Naive B cell (primary cell): ENCODE results near the gene OR10H1. TPM values are rescaled to one million over a fixed set of nuclear protein-coding genes. Genes with fewer than 3 reads are reported as not detected.
"Not testable (repeated sequence)": the region's sequence is repeated elsewhere in the genome, so short reads cannot be mapped to it uniquely, and the experiment has no call there.

ENCODE experiments used
- ATAC-seq, 2 donors: fragments of 150-1000 bp; cut with Tn5 transposase; 2 replicates each; pipeline ENCODE4 v1.10.0; 2021; ENCODE audit warnings: low read depth in 2 of 2, mild to moderate bottlenecking in 2 of 2, moderate library complexity in 2 of 2
- DNase-seq: peaks from one replicate; pipeline ENCODE4 v3.0.0; 2022
- H3K27ac Mint-ChIP-seq, 6 donors: one replicate each; pipeline ENCODE4 v1.8.0; 2020 to 2022; ENCODE audit warnings: mild to moderate bottlenecking in 6 of 6, mixed read lengths in 6 of 6, moderate library complexity in 5 of 6, inconsistent platforms in 2 of 6
- H3K27me3 Mint-ChIP-seq, 3 donors: one replicate each; pipeline ENCODE4 v1.8.0; 2021 to 2022; ENCODE audit warnings: mixed read lengths in 3 of 3, mild to moderate bottlenecking in 1 of 3
- H3K36me3 Mint-ChIP-seq, 2 donors: one replicate each; pipeline ENCODE4 v1.8.0; 2020 to 2022; ENCODE audit warnings: mixed read lengths in 2 of 2, inconsistent platforms in 1 of 2, mild to moderate bottlenecking in 1 of 2
- H3K4me1 Mint-ChIP-seq, 3 donors: one replicate each; pipeline ENCODE4 v1.8.0; 2020 to 2022; ENCODE audit warnings: mixed read lengths in 3 of 3, inconsistent platforms in 1 of 3, mild to moderate bottlenecking in 1 of 3, moderate library complexity in 1 of 3
- H3K4me3 Mint-ChIP-seq, 8 donors: one replicate each; pipeline ENCODE4 v1.8.0; 2020 to 2022; ENCODE audit warnings: mild to moderate bottlenecking in 8 of 8, mixed read lengths in 8 of 8, moderate library complexity in 8 of 8, inconsistent platforms in 2 of 8
- H3K9me3 Mint-ChIP-seq, 7 donors: one replicate each; pipeline ENCODE4 v1.8.0; 2020 to 2022; ENCODE audit warnings: mixed read lengths in 7 of 7, mild to moderate bottlenecking in 5 of 7, inconsistent platforms in 2 of 7, moderate library complexity in 1 of 7
- polyA plus RNA-seq, 6 donors: library from polyadenylated mRNA; unstranded; fragments of 300-500 nt; fragmentation: Illumina TruSeq; gene quantifications; one replicate each; pipeline ENCODE4 v1.2.3, GENCODE V29; 2021; ENCODE audit warnings: low read depth in 6 of 6

Gene OR10H1
- polyA plus RNA-seq, 6 donors from 2014 or later = not detected

- peak overlapping the region in 3 of 6 donors; percentile 31 to 74 (median 37) for H3K27ac Mint-ChIP-seq
- H3K4me3 Mint-ChIP-seq = peak overlapping the region in 6 of 8 donors; percentile 9 to 44 (median 20)
- no peak for ATAC-seq
- H3K4me1 Mint-ChIP-seq = peaks cover 12 to 21% (median 14%) of the 10 kb centered on the region in 3 donors
- H3K9me3 Mint-ChIP-seq = no peaks in the 10 kb centered on the region
- DNase-seq = no peak
- peaks cover 12 to 14% (median 13%) of the 10 kb centered on the region in 3 donors for H3K27me3 Mint-ChIP-seq
- H3K36me3 Mint-ChIP-seq = no peaks in the 10 kb centered on the region
These were observed 22.9 kb upstream of the OR10H1 start for GRCh38 chr19:15838351-15838750.

GRCh38 chr19:15837221-15837731 is 21.8 kb upstream of the OR10H1 start:
- Mint-ChIP-seq H3K27ac (peak overlapping the region; percentile 96 to 98 (median 98)), H3K27me3 (peaks cover 7 to 9% (median 8%) of the 10 kb centered on the region in 3 donors), H3K4me1 (peaks cover 12 to 21% (median 14%) of the 10 kb centered on the region in 3 donors), H3K9me3 (no peaks in the 10 kb centered on the region), H3K36me3 (no peaks in the 10 kb centered on the region), H3K4me3 (peak overlapping the region; percentile 93 to 98 (median 95))
- DNase-seq (no peak), ATAC-seq (peak; percentile 3)

- H3K27ac Mint-ChIP-seq = peak overlapping the region; percentile 96 to 98 (median 98)
- ATAC-seq = peak; percentile 93 to 94
- peak; percentile 96 for DNase-seq
- H3K4me3 Mint-ChIP-seq = peak overlapping the region; percentile 93 to 98 (median 95)
- H3K9me3 Mint-ChIP-seq = no peaks in the 10 kb centered on the region
- peaks cover 4 to 6% (median 5%) of the 10 kb centered on the region in 3 donors for H3K27me3 Mint-ChIP-seq
- peaks cover 12 to 21% (median 14%) of the 10 kb centered on the region in 3 donors for H3K4me1 Mint-ChIP-seq
- no peaks in the 10 kb centered on the region for H3K36me3 Mint-ChIP-seq
These were observed 21.1 kb upstream of the OR10H1 start for GRCh38 chr19:15836330-15837220.

- H3K27ac Mint-ChIP-seq = peak overlapping the region; percentile 84 to 98 (median 97)
- DNase-seq, H3K27me3 Mint-ChIP-seq, H3K36me3 Mint-ChIP-seq, H3K9me3 Mint-ChIP-seq, ATAC-seq: not testable (repeated sequence)
- peaks cover 12 to 21% (median 14%) of the 10 kb centered on the region in 3 donors for H3K4me1 Mint-ChIP-seq
- peak overlapping the region; percentile 93 to 98 (median 95) for H3K4me3 Mint-ChIP-seq
These were observed 20.3 kb upstream of the OR10H1 start for GRCh38 chr19:15835565-15836329.

- not testable (repeated sequence) for DNase-seq, H3K27ac Mint-ChIP-seq, H3K9me3 Mint-ChIP-seq, ATAC-seq, H3K4me3 Mint-ChIP-seq, H3K36me3 Mint-ChIP-seq
- H3K27me3 Mint-ChIP-seq = peaks cover 0 to 23% (median 20%) of the 10 kb centered on the region in 3 donors
- peaks cover 12 to 21% (median 14%) of the 10 kb centered on the region in 3 donors for H3K4me1 Mint-ChIP-seq
These were observed 18.8 kb upstream of the OR10H1 start for GRCh38 chr19:15834232-15834631.

- Mint-ChIP-seq H3K27ac (no peak overlapping the region), H3K27me3 (peaks cover 5 to 24% (median 20%) of the 10 kb centered on the region in 3 donors), H3K36me3 (no peaks in the 10 kb centered on the region), H3K4me3 (no peak overlapping the region), H3K4me1 (peaks cover 8 to 11% (median 8%) of the 10 kb centered on the region in 3 donors), H3K9me3 (no peaks in the 10 kb centered on the region)
- DNase-seq (no peak), ATAC-seq (no peak)
These were observed 16.2 kb upstream of the OR10H1 start for GRCh38 chr19:15831626-15832025.

GRCh38 chr19:15829786-15830185 is 14.3 kb upstream of the OR10H1 start:
- Mint-ChIP-seq H3K9me3 (no peaks in the 10 kb centered on the region), H3K4me3 (no peak overlapping the region), H3K4me1 (peaks cover 0 to 3% (median 0%) of the 10 kb centered on the region in 3 donors), H3K36me3 (no peaks in the 10 kb centered on the region), H3K27ac (peak overlapping the region in 1 of 6 donors; percentile 23), H3K27me3 (peaks cover 5 to 24% (median 20%) of the 10 kb centered on the region in 3 donors)
- ATAC-seq (no peak), DNase-seq (no peak)

- DNase-seq = no peak
- peaks cover 0 to 3% (median 0%) of the 10 kb centered on the region in 3 donors for H3K4me1 Mint-ChIP-seq
- peaks cover 5 to 24% (median 20%) of the 10 kb centered on the region in 3 donors for H3K27me3 Mint-ChIP-seq
- no peaks in the 10 kb centered on the region for H3K9me3 Mint-ChIP-seq
- peak overlapping the region in 2 of 6 donors; percentile 23 to 79 for H3K27ac Mint-ChIP-seq
- no peak overlapping the region for H3K4me3 Mint-ChIP-seq
- no peak for ATAC-seq
- no peaks in the 10 kb centered on the region for H3K36me3 Mint-ChIP-seq
These were observed 13.8 kb upstream of the OR10H1 start for GRCh38 chr19:15829306-15829698.

GRCh38 chr19:15828611-15829305 is 13.3 kb upstream of the OR10H1 start:
- ATAC-seq, DNase-seq, H3K27ac Mint-ChIP-seq, H3K9me3 Mint-ChIP-seq, H3K4me1 Mint-ChIP-seq, H3K36me3 Mint-ChIP-seq, H3K4me3 Mint-ChIP-seq: not testable (repeated sequence)
- H3K27me3 Mint-ChIP-seq = peaks cover 5 to 24% (median 20%) of the 10 kb centered on the region in 3 donors

GRCh38 chr19:15828121-15828610 is 12.7 kb upstream of the OR10H1 start:
- no peak for DNase-seq
- no peaks in the 10 kb centered on the region for H3K36me3 Mint-ChIP-seq
- H3K9me3 Mint-ChIP-seq = no peaks in the 10 kb centered on the region
- H3K4me3 Mint-ChIP-seq = no peak overlapping the region
- H3K27ac Mint-ChIP-seq = no peak overlapping the region
- ATAC-seq = no peak
- H3K27me3 Mint-ChIP-seq = peaks cover 5 to 24% (median 20%) of the 10 kb centered on the region in 3 donors
- H3K4me1 Mint-ChIP-seq = peaks cover 0 to 3% (median 0%) of the 10 kb centered on the region in 3 donors

GRCh38 chr19:15825753-15826152 is 10.3 kb upstream of the OR10H1 start:
- no peak overlapping the region for H3K27ac Mint-ChIP-seq
- no peaks in the 10 kb centered on the region for H3K36me3 Mint-ChIP-seq
- no peak overlapping the region for H3K4me3 Mint-ChIP-seq

GRCh38 chr19:15820646-15821045 is 5.2 kb upstream of the OR10H1 start:
- Mint-ChIP-seq H3K9me3 (no peaks in the 10 kb centered on the region), H3K27me3 (peaks cover 11 to 42% (median 31%) of the 10 kb centered on the region in 3 donors), H3K4me1 (no peaks in the 10 kb centered on the region), H3K36me3 (no peaks in the 10 kb centered on the region), H3K27ac (no peak overlapping the region), H3K4me3 (no peak overlapping the region)
- ATAC-seq = no peak
- DNase-seq = no peak

More at GRCh38 chr19:15825753-15826152, 10.3 kb upstream of the OR10H1 start:
- no peak for ATAC-seq
- Mint-ChIP-seq H3K27me3 (peaks cover 5 to 29% (median 20%) of the 10 kb centered on the region in 3 donors), H3K4me1 (peaks cover 0 to 3% (median 0%) of the 10 kb centered on the region in 3 donors), H3K9me3 (no peaks in the 10 kb centered on the region)
- DNase-seq = no peak
